Embryonic facial prominence (tissue), 1 donor: ENCODE measurements around the gene IL1R1.

ENCODE experiments used
- DNase-seq: peaks from one replicate; pipeline ENCODE4 v3.0.0-alpha.2; 2016; ENCODE audit errors: extremely low spot score

IL1R1 gene

GRCh38 chr2:102200539-102200938, 58.0 kb downstream of the IL1R1 start:
- no peak for DNase-seq

DNA sequence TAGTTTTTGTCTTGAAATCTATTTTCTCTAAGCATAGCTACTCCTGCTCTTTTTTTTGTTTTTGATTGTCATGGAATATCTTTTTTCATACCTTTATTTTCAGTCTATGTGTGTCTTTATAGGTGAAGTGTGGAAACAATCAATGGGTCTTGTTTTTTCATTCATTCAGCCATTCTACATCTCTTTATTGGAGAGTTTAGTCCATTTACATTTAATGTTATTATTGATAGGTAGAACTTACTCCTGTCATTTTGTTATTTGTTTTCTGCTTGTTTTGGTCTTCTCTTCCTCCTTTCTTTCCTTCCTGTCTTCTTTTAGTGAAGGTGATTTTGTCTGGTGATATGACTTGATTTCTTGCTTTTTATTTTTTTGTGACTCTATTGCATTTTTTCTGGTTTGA, 62.1 kb downstream of the IL1R1 start:
- DNase-seq, result no peak

DNA sequence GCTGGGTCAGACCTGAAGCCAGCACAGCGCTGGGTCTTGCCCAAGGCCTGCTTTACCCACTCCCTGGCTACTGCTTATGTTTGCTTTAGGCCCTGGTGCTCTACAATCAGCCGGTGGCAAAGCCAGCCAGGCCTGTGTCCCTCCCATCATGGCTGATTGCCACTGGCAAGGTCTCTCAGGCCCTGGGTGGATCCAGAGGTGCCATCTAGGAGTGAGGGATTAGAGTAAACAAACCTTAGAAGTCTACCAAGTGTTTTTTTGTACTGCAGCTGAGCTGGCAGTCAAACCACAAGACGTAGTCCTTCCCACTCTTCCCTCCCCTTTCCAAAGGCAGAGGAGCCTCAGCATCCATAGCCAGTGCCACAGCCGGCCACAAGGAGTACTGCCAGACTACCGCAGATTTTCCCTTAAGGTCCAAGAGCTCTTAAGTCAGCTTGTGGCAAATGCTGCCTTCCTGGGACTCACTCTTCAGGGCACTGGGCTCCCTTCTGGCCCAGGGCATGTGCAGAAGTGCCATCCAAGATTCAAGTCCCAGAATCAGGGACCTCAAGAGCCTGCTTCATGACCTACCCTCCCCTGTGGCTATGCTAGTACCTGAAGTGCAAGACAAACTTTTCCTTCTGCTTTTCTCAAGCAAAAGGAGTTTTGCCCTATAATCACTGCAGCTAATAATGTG, 64.3 kb downstream of the IL1R1 start:
- DNase-seq, result no peak

DNA sequence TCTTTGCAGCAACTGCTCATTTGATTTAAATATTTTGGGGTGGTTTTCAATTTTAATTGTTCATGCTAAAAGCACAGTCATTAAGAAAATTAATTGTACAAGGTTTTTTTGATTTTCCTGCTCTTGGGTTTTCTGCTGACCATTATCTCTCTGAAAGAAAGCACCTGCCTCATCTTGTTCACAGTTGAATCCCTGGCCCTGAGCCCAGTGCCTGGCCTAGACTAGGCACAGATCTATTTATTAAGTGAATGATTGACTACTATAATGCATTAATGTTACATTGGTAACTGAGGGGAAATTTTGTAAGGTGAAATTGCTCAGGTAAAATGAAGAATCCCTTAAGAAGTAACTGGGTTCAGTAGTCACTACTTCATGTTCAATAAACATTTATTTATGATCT, 66.2 kb downstream of the IL1R1 start:
- DNase-seq, result no peak

GRCh38 chr2:102209474-102209873, 66.9 kb downstream of the IL1R1 start:
- no peak for DNase-seq

- DNase-seq, result no peak
Measured at GRCh38 chr2:102217032-102217431, 74.5 kb downstream of the IL1R1 start.

- no peak for DNase-seq
Measured at GRCh38 chr2:102224824-102225739, 82.5 kb downstream of the IL1R1 start.

DNA sequence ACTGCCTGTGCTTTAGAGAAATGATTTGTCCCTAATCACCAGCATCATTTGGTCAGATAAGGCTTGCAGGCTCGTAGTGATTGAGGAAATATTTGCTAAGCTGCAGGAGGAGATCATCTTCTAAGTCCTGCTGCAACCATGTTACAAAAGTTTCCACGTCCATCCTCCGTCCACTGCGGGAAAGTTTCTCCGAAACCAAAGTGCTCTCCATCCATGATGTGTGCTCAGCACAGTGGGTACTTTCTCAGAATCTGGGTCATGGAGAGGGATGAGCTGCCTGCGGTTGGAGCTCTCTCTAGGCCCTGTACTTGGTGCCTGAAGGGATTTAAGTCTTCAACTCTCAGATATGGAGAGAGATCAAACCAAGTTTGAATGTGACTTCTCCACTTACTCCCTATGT, 83.6 kb downstream of the IL1R1 start:
- DNase-seq, result no peak

GRCh38 chr2:102226612-102227391, 84.3 kb downstream of the IL1R1 start:
- no peak for DNase-seq

DNA sequence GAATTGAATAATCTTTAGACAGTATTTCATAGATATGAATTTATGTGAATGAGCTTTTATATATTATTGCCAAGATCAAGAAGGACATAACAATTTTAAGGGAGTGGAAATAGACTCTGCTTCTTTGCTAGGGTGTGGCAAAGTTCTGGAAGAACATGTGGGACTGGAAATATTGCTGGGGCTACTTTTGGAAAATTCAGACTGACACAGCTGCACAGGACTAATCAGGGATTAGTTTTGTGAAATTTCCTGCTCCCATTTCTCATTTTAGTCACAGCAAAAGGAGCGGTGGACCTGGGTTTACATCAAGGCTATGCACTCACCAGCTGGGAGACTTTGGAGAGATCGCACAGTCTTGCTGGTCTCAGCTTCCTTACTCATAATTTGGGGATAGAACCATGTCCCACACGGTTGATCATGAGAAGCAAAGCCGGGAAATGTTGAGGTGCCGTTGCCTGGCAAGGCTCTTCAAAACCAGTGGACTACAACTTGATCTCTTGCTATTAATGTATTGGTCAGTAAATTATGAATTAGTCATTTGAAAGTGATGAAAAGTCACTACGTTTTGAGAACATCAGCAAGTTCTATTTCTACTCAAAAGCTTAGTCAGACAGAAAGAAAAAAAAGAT, 86.7 kb downstream of the IL1R1 start:
- DNase-seq, result no peak
